GM21723 (cell line): ENCODE results near the gene CDK10.
"Not testable (repeated sequence)": the region's sequence is repeated elsewhere in the genome, so short reads cannot be mapped to it uniquely, and the experiment has no call there.

Experiments used
- ATAC-seq: cut with Tn5 transposase; IDR thresholded peaks from one replicate; pipeline ENCODE4 v1.9.1; 2021; ENCODE audit warnings: mild to moderate bottlenecking, moderate library complexity; ENCODE audit not compliant: unreplicated experiment

Gene CDK10

GRCh38 chr16:89667633-89668032 lies 18.9 kb upstream of the CDK10 start:
- no peak for ATAC-seq

- ATAC-seq, result no peak
Measured at GRCh38 chr16:89668790-89669158, 17.7 kb upstream of the CDK10 start.

- no peak for ATAC-seq
Measured at GRCh38 chr16:89669755-89670154, 16.7 kb upstream of the CDK10 start.

GRCh38 chr16:89670496-89671431 lies 15.7 kb upstream of the CDK10 start:
- no peak for ATAC-seq

GRCh38 chr16:89671565-89671964 lies 14.9 kb upstream of the CDK10 start:
- ATAC-seq, result not testable (repeated sequence)

- ATAC-seq, result no peak
Measured at GRCh38 chr16:89672177-89672941, 14.1 kb upstream of the CDK10 start.

GRCh38 chr16:89678258-89678657 lies 8.2 kb upstream of the CDK10 start:
- no peak for ATAC-seq

- no peak for ATAC-seq
Measured at GRCh38 chr16:89685916-89686315, 573 bp upstream of the CDK10 start.

- ATAC-seq, result peak; percentile 37
Measured at GRCh38 chr16:89687092-89687940, 827 bp downstream of the CDK10 start.

GRCh38 chr16:89688395-89688794 lies 1.9 kb downstream of the CDK10 start:
- ATAC-seq, result no peak

GRCh38 chr16:89689142-89689541 lies 2.7 kb downstream of the CDK10 start:
- no peak for ATAC-seq

GRCh38 chr16:89689621-89690020 lies 3.1 kb downstream of the CDK10 start:
- not testable (repeated sequence) for ATAC-seq

GRCh38 chr16:89690392-89690901 lies 4.0 kb downstream of the CDK10 start:
- ATAC-seq, result no peak

- no peak for ATAC-seq
Measured at GRCh38 chr16:89691231-89691985, 4.9 kb downstream of the CDK10 start.

GRCh38 chr16:89691986-89692569 lies 5.6 kb downstream of the CDK10 start:
- ATAC-seq, result no peak

GRCh38 chr16:89693289-89693731 lies 6.8 kb downstream of the CDK10 start:
- ATAC-seq, result no peak

- no peak for ATAC-seq
Measured at GRCh38 chr16:89693931-89694783, 7.7 kb downstream of the CDK10 start.

GRCh38 chr16:89694784-89695085 lies 8.2 kb downstream of the CDK10 start:
- not testable (repeated sequence) for ATAC-seq
